Vagina (tissue), 2 donors: Measurements from ENCODE around the gene DAB2IP. TPM values are rescaled to one million over a fixed set of nuclear protein-coding genes. Genes with fewer than 3 reads are reported as not detected.

Experiments used
- DNase-seq, 2 donors: peaks; one replicate each; pipeline ENCODE4 v3.0.0-alpha.2; 2017; ENCODE audit errors: extremely low spot score in 2 of 2
- H3K27ac ChIP-seq: fragments of 200-600 bp; sonication (generic); one replicate; pipeline ENCODE4 v1.5.1; 2019
- H3K27me3 ChIP-seq: fragments of 200-600 bp; sonication (generic); one replicate; pipeline ENCODE4 v1.5.1; 2019
- H3K36me3 ChIP-seq, 2 donors: fragments of 200-600 bp; sonication (generic); one replicate each; pipeline ENCODE4 v1.5.1; 2017 to 2019
- H3K4me1 ChIP-seq: fragments of 200-600 bp; sonication (generic); one replicate; pipeline ENCODE4 v1.5.1; 2019
- H3K4me3 ChIP-seq, 2 donors: fragments of 200-600 bp; sonication (generic); 1 replicate in 1 of 2; 2 replicates in 1 of 2; pipeline ENCODE4 v1.5.1; 2016 to 2019
- H3K9me3 ChIP-seq: fragments of 200-600 bp; sonication (generic); one replicate; pipeline ENCODE4 v1.5.1; 2019
- POLR2A ChIP-seq, 2 donors: fragments of 450-650 bp; IDR thresholded peaks; one replicate each; pipeline ENCODE4 v1.6.1; 2017; ENCODE audit warnings: antibody characterized with exemption in 2 of 2, mild to moderate bottlenecking in 2 of 2, moderate library complexity in 2 of 2
- POLR2AphosphoS5 ChIP-seq, 2 donors: sonication (generic); formaldehyde crosslinking; IDR thresholded peaks; one replicate each; pipeline ENCODE4 v1.9.0; 2017; ENCODE audit warnings: antibody characterized with exemption in 2 of 2, mild to moderate bottlenecking in 2 of 2, low read depth in 1 of 2; ENCODE audit not compliant: insufficient read depth in 1 of 2
- intact Hi-C: fragments of 100-400 bp; cut with DNase I; formaldehyde crosslinking; loops from one replicate; pipeline ENCODE4 v1.15.1; 2023
- total RNA-seq: library from RNA; depleted of rRNA; stranded (reverse); fragments of >200 nt; gene quantifications from one replicate; pipeline ENCODE4 v1.2.3, GENCODE V29; 2016
- TF ChIP-seq, protein P1 (sequence below), 3 experiments: fragments of 450-650 bp in 2 of 3; fragments of 200-600 bp in 1 of 3; sonication (generic) in 1 of 3; IDR thresholded peaks; one replicate each; pipeline ENCODE4 v1.5.1; 2017 to 2019; ENCODE audit warnings: antibody characterized with exemption in 3 of 3, mild to moderate bottlenecking in 2 of 3, moderate library complexity in 2 of 3

DAB2IP gene
- total RNA-seq, 1 donor from 2014 or later = 38.8 TPM

DNA sequence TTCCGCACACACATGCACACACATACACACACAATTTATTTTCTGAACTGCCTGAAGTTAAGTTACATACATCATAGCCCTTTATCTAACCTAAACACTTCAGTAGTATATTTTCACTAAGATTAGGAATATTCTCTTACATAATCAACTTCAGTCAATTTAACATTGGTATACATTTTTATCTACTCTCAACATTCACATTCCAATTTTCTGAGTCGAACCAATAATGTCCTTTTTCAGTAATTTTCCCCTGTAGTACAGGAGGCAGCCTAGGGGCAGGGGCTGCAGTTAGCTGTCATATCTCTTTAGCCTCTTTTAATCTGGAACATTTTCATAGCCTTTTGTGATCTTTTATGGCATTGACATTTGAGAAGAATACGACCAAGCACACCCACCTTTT lies 150.1 kb downstream of the DAB2IP start:
- Histone ChIP-seq H3K4me3 (no peak overlapping the region), H3K9me3 (no peaks in the 10 kb centered on the region), H3K27me3 (no peaks in the 10 kb centered on the region), H3K4me1 (no peaks in the 10 kb centered on the region), H3K36me3 (no peaks in the 10 kb centered on the region), H3K27ac (peak overlapping the region; percentile 12)
- TF ChIP-seq POLR2AphosphoS5 (IDR thresholded peaks at IDR 0.05; ENCODE audit: insufficient read depth in 1 of 2, low read depth in 1 of 2) (no peak), POLR2A (IDR thresholded peaks at IDR 0.05) (no peak)
- TF ChIP-seq, protein P1, sequence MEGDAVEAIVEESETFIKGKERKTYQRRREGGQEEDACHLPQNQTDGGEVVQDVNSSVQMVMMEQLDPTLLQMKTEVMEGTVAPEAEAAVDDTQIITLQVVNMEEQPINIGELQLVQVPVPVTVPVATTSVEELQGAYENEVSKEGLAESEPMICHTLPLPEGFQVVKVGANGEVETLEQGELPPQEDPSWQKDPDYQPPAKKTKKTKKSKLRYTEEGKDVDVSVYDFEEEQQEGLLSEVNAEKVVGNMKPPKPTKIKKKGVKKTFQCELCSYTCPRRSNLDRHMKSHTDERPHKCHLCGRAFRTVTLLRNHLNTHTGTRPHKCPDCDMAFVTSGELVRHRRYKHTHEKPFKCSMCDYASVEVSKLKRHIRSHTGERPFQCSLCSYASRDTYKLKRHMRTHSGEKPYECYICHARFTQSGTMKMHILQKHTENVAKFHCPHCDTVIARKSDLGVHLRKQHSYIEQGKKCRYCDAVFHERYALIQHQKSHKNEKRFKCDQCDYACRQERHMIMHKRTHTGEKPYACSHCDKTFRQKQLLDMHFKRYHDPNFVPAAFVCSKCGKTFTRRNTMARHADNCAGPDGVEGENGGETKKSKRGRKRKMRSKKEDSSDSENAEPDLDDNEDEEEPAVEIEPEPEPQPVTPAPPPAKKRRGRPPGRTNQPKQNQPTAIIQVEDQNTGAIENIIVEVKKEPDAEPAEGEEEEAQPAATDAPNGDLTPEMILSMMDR (IDR thresholded peaks at IDR 0.05) = no peak
- no peak for DNase-seq
- intact Hi-C loops = no loop called here

DNA sequence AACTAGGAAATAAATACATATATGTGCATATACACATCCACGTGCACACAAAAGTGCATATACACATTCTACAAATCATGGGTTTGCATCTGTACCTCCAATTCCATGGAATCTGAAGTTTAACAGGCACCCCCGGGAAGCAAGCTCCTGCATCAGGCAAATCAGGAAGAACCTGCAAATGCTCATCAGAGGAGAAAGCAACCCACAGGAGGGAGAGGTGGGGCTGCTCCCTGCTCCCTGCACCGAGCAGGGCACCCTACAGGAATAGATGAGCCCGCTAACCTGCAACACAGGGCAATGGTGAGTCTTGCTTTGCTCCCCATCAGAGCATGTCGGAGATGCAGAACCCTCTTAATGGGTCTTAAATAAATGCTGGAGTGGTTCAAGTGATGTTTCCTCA lies 151.3 kb downstream of the DAB2IP start:
- TF ChIP-seq, protein P1 (IDR thresholded peaks at IDR 0.05) = no peak
- TF ChIP-seq POLR2AphosphoS5 (IDR thresholded peaks at IDR 0.05; ENCODE audit: insufficient read depth in 1 of 2, low read depth in 1 of 2) (no peak), POLR2A (IDR thresholded peaks at IDR 0.05) (no peak)
- Histone ChIP-seq H3K36me3 (no peaks in the 10 kb centered on the region), H3K4me1 (no peaks in the 10 kb centered on the region), H3K27ac (no peak overlapping the region), H3K9me3 (no peaks in the 10 kb centered on the region), H3K27me3 (no peaks in the 10 kb centered on the region), H3K4me3 (no peak overlapping the region)
- peak in 1 of 2 donors; percentile 34 for DNase-seq
- intact Hi-C loops = no loop called here

DNA sequence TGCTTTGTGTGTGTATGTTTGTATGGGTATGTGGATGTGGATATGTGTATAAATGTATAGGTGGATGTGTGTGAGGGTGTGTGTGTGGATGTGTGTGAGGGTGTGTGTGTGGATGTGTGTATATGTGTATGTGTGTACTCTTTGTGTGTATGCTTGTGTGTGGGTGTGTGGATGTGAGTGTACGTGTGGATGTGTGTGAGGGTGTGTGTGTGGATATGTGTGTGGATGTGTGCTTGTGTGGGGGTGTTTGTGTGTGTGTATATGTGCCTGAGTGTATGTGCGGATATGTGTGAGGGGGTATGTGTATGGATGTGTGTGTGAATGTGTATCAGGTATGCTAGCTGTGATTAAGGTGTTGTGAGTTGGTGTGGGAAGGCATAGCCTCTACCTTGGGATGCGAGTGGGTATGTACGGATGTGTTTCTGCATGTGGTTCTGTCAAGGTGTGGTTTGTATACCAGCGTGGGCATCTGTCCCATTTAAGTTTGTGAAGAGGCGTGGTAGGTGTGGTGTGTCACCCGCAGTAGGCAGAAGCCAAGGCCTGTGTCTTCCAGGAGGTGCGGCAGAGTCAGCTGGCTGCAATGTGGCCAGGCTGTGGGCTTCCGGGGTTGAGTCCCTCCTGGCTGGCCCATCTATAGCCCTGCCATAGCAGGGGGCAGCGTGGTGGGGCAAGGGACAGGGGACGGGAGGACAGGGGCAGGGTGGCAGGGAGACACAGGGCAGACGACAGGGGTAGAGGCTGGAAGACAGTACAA lies 155.8 kb downstream of the DAB2IP start:
- Histone ChIP-seq H3K27ac (no peak overlapping the region), H3K4me1 (no peaks in the 10 kb centered on the region), H3K36me3 (no peaks in the 10 kb centered on the region), H3K27me3 (no peaks in the 10 kb centered on the region), H3K9me3 (no peaks in the 10 kb centered on the region), H3K4me3 (no peak overlapping the region)
- DNase-seq = no peak
- no peak for TF ChIP-seq POLR2A (IDR thresholded peaks at IDR 0.05)
- no peak for TF ChIP-seq POLR2AphosphoS5 (IDR thresholded peaks at IDR 0.05; ENCODE audit: insufficient read depth in 1 of 2, low read depth in 1 of 2)
- TF ChIP-seq, protein P1 (IDR thresholded peaks at IDR 0.05) = no peak
- intact Hi-C loops = no loop called here

DNA sequence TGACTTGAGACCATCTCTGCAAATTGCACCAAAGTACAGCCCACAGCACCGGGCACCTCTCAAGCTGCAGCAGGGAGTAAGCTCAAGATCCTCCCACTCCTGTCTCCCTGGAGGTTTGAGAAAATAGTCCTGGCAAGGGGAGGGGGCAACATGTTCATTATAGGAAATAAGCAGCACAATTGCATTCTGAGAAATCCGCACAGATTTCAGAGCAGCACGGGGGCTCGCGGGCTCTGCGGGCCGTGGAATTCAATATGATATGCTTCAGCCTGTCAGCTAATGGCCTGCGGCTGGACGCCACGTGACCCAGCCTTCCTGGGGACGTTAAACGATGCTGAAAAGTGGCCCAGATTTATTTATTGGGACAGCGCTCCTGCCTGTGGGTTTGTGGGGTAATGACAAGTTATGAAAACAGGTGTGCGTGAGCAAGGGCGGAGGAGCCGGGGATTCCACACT lies 156.4 kb downstream of the DAB2IP start:
- H3K9me3 ChIP-seq = no peaks in the 10 kb centered on the region
- H3K4me3 ChIP-seq = no peak overlapping the region
- no peaks in the 10 kb centered on the region for H3K36me3 ChIP-seq
- no peak overlapping the region for H3K27ac ChIP-seq
- DNase-seq = no peak
- H3K4me1 ChIP-seq = no peaks in the 10 kb centered on the region
- TF ChIP-seq POLR2AphosphoS5 (IDR thresholded peaks at IDR 0.05; ENCODE audit: insufficient read depth in 1 of 2, low read depth in 1 of 2) (no peak), POLR2A (IDR thresholded peaks at IDR 0.05) (no peak)
- no peaks in the 10 kb centered on the region for H3K27me3 ChIP-seq
- intact Hi-C loops = no loop called here

DNA sequence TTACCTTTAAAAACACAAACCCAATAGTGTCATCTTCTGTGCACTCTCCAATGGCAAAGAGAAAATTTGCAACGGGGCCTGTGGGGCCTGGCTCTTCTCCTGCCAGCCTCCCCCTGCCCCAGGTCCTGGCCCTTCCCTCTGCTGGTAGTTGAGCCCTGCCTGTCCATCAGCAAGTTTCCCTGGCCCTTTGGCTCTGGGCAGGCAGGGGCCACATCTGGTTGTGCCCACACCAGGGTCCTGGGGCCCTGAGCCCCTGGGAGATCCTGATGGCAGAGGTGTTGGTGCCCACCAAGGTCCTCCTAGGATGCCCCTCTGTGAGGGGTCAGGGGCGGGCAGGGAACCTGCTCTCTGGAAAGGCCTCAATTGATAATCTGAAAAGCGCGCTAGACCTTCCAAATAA lies 157.3 kb downstream of the DAB2IP start:
- Histone ChIP-seq H3K36me3 (no peaks in the 10 kb centered on the region), H3K4me1 (no peaks in the 10 kb centered on the region), H3K27ac (no peak overlapping the region), H3K4me3 (no peak overlapping the region), H3K27me3 (no peaks in the 10 kb centered on the region), H3K9me3 (no peaks in the 10 kb centered on the region)
- no peak for DNase-seq
- intact Hi-C loops = no loop called here
- no peak for TF ChIP-seq POLR2A (IDR thresholded peaks at IDR 0.05)
- TF ChIP-seq POLR2AphosphoS5 (IDR thresholded peaks at IDR 0.05; ENCODE audit: insufficient read depth in 1 of 2, low read depth in 1 of 2) = no peak
- TF ChIP-seq, protein P1 (IDR thresholded peaks at IDR 0.05) = no peak
